IPS DF 6.9 (cell line): ENCODE data around the gene ZDHHC1.
A peak's percentile ranks its signal among the peaks of the same experiment; 100 is the strongest.

Experiments
- DNase-seq: peaks from one replicate; pipeline ENCODE4 v3.0.0-alpha.2; 2013; ENCODE audit warnings: low read depth, low spot score
- H3K27ac ChIP-seq: one replicate; pipeline ENCODE4 v1.5.1; 2013; ENCODE audit warnings: low read length, control low read depth
- H3K27me3 ChIP-seq: 2 replicates; pipeline ENCODE4 v1.6.1; 2013; ENCODE audit warnings: mild to moderate bottlenecking, low read length; ENCODE audit not compliant: control insufficient read depth, insufficient read depth
- H3K36me3 ChIP-seq: 2 replicates; pipeline ENCODE4 v1.6.1; 2013; ENCODE audit warnings: low read length; ENCODE audit not compliant: control insufficient read depth, insufficient read depth
- H3K4me1 ChIP-seq: 2 replicates; pipeline ENCODE4 v1.6.1; 2013; ENCODE audit warnings: low read length; ENCODE audit not compliant: control insufficient read depth, insufficient read depth
- H3K4me3 ChIP-seq: 2 replicates; pipeline ENCODE4 v1.5.1; 2013; ENCODE audit warnings: mild to moderate bottlenecking, low read length
- H3K9me3 ChIP-seq: 2 replicates; pipeline ENCODE4 v1.6.1; 2013; ENCODE audit warnings: low read length, inconsistent platforms; ENCODE audit not compliant: control insufficient read depth, insufficient read depth
- WGBS: extraction: QIAGEN DNeasy Blood & Tissue Kit; methylation state at CpG from one replicate; pipeline ENCODE4 v1.1.7; 2013; ENCODE audit warnings: mixed read lengths, missing lambda C conversion rate; ENCODE audit not compliant: insufficient read length, insufficient coverage; 5-methylcytosine and 5-hydroxymethylcytosine counted together

Gene ZDHHC1

DNA sequence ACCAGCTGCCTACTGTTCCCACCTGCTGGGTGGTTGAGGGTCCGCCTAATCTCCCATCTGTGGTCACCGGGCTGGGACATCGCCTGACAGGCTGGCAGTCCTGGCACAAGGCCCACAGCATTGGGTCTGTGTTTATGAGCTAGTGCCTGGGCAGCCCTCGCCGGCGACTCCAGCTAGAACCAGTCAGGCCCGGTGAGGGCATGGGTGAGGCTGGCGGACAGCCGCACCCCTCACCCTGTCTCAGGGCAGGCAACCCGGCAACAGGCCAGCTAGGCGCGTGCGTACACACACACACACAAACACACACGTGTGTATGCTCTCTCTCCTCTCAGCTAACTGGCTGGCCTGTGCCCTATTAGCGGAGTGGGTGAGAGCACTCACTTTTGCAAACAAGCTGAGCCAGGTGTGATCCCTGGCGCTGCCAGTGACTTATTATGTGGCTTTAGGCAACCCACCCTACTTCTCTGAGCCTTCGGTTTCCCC, 25.0 kb upstream of the ZDHHC1 start:
- WGBS = no CpG with 5 or more reads among the region's 17 CpGs
- Histone ChIP-seq H3K27me3 (no peaks in the 10 kb centered on the region), H3K4me3 (no peak overlapping the region), H3K27ac (no peak overlapping the region), H3K4me1 (0 out of 2 replicates have a peak, but pooled peaks cover 1% of the 10 kb centered on the region), H3K9me3 (no peaks in the 10 kb centered on the region), H3K36me3 (peaks cover 7% of the 10 kb centered on the region)
- DNase-seq = no peak

DNA sequence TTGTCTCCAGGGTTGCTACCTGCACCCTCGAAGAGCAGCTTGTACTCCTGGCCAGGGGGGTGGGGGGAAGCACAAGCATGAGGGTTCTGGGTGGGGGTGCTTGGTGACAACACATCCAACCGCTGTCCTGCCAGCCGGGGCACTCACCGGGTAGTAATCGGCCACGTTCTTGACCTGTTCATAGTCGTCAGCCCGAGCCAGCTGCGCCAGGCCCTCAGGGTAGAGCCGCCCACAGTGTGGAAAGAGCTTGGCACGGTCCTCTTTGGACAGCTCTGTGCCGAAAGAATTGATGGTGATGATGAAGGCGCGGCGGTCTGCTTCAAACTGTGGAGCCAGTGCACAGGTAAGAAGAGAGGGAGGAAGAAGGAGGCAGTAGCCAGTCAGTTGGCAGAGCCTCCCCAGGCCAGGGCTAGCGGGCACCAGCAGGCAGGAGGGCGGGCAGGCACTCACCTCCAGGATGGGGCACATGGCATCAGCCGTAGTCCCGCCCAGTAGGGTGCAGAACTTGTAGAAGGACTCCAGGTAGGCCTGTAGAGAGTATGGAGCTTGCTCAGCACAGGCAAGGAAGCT, 22.6 kb upstream of the ZDHHC1 start:
- no CpG with 5 or more reads among the region's 19 CpGs for WGBS
- H3K9me3 ChIP-seq = no peaks in the 10 kb centered on the region
- H3K27ac ChIP-seq = no peak overlapping the region
- H3K4me3 ChIP-seq = no peak overlapping the region
- no peaks in the 10 kb centered on the region for H3K27me3 ChIP-seq
- peaks cover 11% of the 10 kb centered on the region for H3K36me3 ChIP-seq
- H3K4me1 ChIP-seq = 0 out of 2 replicates have a peak, but pooled peaks cover under 1% of the 10 kb centered on the region
- DNase-seq = no peak

DNA sequence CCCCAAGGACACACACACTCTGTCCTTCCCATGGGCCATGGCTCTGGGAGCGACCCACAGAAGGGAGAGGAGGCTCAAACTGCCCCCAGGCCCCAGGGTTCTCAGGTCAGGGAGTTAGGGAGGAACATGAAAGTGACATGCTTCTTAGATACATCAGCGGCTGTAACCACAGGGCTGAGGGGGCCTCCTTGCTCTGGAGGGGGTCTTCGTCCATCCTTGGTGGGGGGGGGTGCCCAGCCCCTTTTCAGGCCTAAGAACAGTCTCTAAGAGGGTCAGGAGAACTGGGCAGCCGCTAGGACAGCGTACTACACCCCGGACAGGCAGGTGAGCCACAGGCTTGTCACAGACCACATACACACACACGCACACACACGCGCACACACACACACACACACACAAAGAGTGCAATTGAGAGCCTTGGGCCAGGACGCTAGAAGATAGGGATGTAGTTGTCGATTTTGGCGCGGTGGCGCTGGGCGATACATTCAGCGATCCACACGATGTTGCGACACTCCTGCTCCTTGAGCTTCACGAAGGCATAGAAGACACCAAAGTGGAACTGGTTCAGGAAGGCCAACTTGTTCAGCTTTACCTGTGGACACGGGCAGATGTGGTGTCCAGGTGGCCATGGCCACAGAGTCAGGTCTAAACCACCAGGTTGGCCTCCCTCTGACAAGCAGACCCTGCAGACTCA, 22.0 kb upstream of the ZDHHC1 start:
- WGBS = no CpG with 5 or more reads among the region's 20 CpGs
- Histone ChIP-seq H3K36me3 (peaks cover 11% of the 10 kb centered on the region), H3K4me3 (no peak overlapping the region), H3K4me1 (0 out of 2 replicates have a peak, but pooled peaks cover under 1% of the 10 kb centered on the region), H3K9me3 (no peaks in the 10 kb centered on the region), H3K27me3 (no peaks in the 10 kb centered on the region), H3K27ac (no peak overlapping the region)
- DNase-seq = no peak

DNA sequence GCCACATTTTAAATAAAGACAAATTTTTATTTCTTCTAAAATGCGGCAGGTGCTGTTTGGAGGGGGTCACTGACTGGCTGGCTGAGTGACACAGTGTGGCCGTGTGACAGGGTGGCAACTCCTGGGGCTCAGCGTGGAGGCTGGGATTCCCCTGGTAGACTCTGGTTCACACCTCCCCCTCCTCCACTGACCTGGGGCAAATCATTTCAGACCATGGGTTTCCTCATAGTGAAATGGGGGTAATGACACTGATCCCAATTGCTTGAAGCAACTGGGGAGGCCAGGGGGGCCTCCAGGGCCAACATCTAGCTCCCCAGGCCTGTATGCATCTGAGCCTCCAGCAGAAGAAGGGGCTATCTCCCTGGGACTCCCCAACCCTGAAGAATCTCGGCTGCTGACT, 21.2 kb upstream of the ZDHHC1 start:
- WGBS = no CpG with 5 or more reads among the region's 4 CpGs
- Histone ChIP-seq H3K27me3 (no peaks in the 10 kb centered on the region), H3K4me3 (no peak overlapping the region), H3K4me1 (0 out of 2 replicates have a peak, but pooled peaks cover 2% of the 10 kb centered on the region), H3K36me3 (peaks cover 9% of the 10 kb centered on the region), H3K27ac (no peak overlapping the region), H3K9me3 (no peaks in the 10 kb centered on the region)
- no peak for DNase-seq

DNA sequence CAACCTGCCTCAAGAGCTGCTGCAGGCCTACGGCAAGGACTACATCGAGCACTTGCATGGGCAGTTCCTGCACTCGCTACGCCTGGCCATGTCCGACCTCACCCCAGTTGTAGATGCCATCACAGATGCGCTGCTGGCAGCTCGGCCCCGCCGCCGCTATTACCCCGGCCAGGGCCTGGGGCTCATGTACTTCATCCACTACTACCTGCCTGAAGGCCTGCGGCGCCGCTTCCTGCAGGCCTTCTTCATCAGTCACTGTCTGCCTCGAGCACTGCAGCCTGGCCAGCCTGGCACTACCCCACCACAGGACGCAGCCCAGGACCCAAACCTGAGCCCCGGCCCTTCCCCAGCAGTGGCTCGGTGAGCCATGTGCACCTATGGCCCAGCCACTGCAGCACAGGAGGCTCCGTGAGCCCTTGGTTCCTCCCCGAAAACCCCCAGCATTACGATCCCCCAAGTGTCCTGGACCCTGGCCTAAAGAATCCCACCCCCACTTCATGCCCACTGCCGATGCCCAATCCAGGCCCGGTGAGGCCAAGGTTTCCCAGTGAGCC, 20.4 kb upstream of the ZDHHC1 start:
- no peak for DNase-seq
- no peak overlapping the region for H3K4me3 ChIP-seq
- no CpG with 5 or more reads among the region's 23 CpGs for WGBS
- no peaks in the 10 kb centered on the region for H3K9me3 ChIP-seq
- no peaks in the 10 kb centered on the region for H3K27me3 ChIP-seq
- H3K36me3 ChIP-seq = peaks cover 9% of the 10 kb centered on the region
- no peak overlapping the region for H3K27ac ChIP-seq
- H3K4me1 ChIP-seq = 0 out of 2 replicates have a peak, but pooled peaks cover 2% of the 10 kb centered on the region

DNA sequence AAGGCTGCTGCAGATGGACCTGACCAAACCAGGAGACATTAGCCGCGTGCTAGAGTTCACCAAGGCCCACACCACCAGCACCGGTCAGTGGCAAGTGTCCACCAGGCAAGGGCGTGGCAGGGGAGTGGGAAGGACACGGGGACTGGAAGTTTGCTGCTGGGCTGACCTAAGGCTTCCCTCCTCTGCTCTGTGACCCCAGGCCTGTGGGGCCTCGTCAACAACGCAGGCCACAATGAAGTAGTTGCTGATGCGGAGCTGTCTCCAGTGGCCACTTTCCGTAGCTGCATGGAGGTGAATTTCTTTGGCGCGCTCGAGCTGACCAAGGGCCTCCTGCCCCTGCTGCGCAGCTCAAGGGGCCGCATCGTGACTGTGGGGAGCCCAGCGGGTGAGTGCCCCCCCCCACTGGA, 19.5 kb upstream of the ZDHHC1 start:
- WGBS = no CpG with 5 or more reads among the region's 16 CpGs
- no peak for DNase-seq
- H3K27me3 ChIP-seq = no peaks in the 10 kb centered on the region

DNA sequence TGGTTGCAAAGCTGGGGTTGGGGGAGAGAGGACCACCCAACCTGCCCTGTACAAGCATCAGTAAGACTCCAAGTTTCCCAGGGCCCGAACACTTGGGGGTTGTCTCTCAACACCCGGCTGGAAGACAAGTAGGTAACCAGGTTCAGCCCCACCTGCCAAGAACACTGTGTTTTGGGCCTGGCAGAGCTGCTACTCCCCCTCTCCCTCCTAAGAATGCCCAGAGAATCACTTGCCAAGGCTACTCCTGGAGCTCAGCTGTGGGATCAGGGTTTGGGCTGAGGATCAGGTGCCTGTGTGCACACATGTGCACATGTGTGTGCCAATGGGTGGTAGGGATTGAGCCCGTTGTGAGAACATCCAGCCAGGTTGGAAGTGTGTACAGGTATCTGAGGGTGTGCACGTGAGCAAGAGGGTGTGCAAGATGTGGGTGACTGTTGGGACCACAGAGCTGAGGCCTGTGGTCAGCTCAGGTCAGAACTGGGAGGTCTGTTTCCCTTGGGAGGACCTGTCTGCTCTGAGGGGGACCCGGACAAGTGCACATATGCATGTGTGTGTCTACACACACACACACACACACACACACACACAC, 16.9 kb upstream of the ZDHHC1 start:
- no CpG with 5 or more reads among the region's 5 CpGs for WGBS

More for the DNA sequence above, 19.5 kb upstream of the ZDHHC1 start:
- H3K27ac ChIP-seq = no peak overlapping the region
- H3K36me3 ChIP-seq = peaks cover 9% of the 10 kb centered on the region
- H3K4me3 ChIP-seq = no peak overlapping the region
- H3K4me1 ChIP-seq = 0 out of 2 replicates have a peak, but pooled peaks cover 2% of the 10 kb centered on the region
- H3K9me3 ChIP-seq = no peaks in the 10 kb centered on the region

DNA sequence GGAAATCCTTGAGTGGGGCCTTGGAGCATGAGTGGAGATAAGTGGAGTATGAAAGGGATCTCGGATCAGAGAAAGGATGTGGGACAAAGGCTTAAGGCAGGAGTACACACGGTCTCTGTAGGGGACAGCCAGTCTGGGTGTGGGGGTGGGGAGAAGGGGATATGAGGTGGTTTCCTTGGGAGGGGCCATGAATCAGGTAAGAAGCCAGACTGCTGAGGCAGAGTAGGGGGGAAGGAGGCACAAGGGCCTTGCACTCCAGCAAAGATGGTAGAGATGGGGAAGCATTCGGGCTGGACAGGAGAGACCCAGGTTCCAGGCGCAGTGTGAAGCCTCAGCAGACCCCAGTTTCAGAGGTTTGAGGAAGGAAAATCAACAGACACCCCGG, 16.2 kb upstream of the ZDHHC1 start:
- H3K4me1 ChIP-seq = peaks cover 6% of the 10 kb centered on the region; the same call in 1 of the 2 replicates
- H3K36me3 ChIP-seq = peaks cover 4% of the 10 kb centered on the region; the same call in 1 of the 2 replicates
- no CpG with 5 or more reads among the region's 5 CpGs for WGBS
- DNase-seq = no peak
- no peaks in the 10 kb centered on the region for H3K27me3 ChIP-seq
- no peak overlapping the region for H3K27ac ChIP-seq
- no peaks in the 10 kb centered on the region for H3K9me3 ChIP-seq
- no peak overlapping the region; the same call in 1 of the 2 replicates for H3K4me3 ChIP-seq

More for the DNA sequence above, 16.9 kb upstream of the ZDHHC1 start:
- H3K27ac ChIP-seq = no peak overlapping the region
- peaks cover 6% of the 10 kb centered on the region; the same call in 1 of the 2 replicates for H3K4me1 ChIP-seq
- H3K36me3 ChIP-seq = peaks cover 4% of the 10 kb centered on the region
- no peaks in the 10 kb centered on the region for H3K27me3 ChIP-seq
- no peak for DNase-seq
- no peak overlapping the region for H3K4me3 ChIP-seq
- no peaks in the 10 kb centered on the region for H3K9me3 ChIP-seq

DNA sequence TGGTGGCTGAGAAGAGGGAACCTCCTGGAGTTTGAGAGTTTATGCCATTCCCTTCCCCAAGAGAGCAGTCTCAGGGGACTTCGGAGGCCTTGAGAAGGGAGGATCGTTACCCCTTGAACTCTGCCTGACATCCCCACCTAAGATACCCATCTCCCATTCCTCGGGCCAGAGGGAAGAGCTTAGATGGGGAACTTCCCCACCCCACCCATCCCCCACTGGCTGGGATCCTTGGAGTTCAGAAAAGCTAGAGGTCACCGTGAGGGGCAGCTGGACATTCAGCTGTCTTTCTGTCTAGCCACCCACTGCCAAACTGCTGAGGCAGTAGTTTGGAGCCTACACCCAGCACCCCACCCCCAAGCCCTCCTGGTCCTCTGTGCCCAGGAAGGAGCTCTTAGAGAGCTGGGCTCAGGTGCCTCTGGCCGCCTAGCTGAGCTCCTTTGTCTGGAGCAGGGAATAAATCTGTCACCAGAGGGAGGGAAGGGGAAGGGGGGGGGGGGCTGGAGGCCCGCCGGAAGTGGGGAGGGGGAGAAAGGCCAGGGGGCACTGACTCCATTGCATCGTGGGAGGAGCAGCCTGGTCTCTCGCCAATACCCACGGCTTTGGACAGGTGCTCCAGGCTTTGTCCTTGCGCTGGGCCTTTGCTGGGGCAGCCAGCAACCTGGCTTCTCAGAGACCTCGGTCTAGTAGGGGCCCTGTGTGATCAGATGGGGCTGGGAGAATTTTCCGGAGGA, 15.7 kb upstream of the ZDHHC1 start:
- DNase-seq = no peak
- WGBS = no CpG with 5 or more reads among the region's 13 CpGs
- Histone ChIP-seq H3K9me3 (no peaks in the 10 kb centered on the region), H3K27me3 (no peaks in the 10 kb centered on the region), H3K27ac (no peak overlapping the region), H3K4me1 (peaks cover 6% of the 10 kb centered on the region; the same call in 1 of the 2 replicates), H3K4me3 (peak overlapping the region; percentile 79; the same call in 1 of the 2 replicates), H3K36me3 (peaks cover 4% of the 10 kb centered on the region; the same call in 1 of the 2 replicates)
